Natural killer cell (primary cell): ENCODE data around the gene ATG101. TPM values are rescaled to one million over a fixed set of nuclear protein-coding genes. Genes with fewer than 3 reads are reported as not detected.
A peak's percentile ranks its signal among the peaks of the same experiment; 100 is the strongest.

ENCODE experiments used
- ATAC-seq, 3 donors: fragments of 150-1000 bp in 2 of 3; fragments of 200-7000 bp in 1 of 3; cut with Tn5 transposase; 1 replicate in 1 of 3; 2 replicates in 2 of 3; pipeline ENCODE4 v1.10.0; 2021; ENCODE audit warnings: mild to moderate bottlenecking in 2 of 3, moderate library complexity in 2 of 3
- DNase-seq, 2 donors: peaks; one replicate each; pipeline versions ENCODE4 v3.0.0 to v3.0.0-alpha.2; 2013 to 2021; ENCODE audit warnings: mixed read lengths in 1 of 2
- H3K27ac ChIP-seq: one replicate; pipeline ENCODE4 v1.5.1; 2013; ENCODE audit warnings: mild to moderate bottlenecking, low read length
- H3K27me3 ChIP-seq: one replicate; pipeline ENCODE4 v1.6.1; 2013; ENCODE audit warnings: low read length; ENCODE audit not compliant: control insufficient read depth, insufficient read depth
- H3K36me3 ChIP-seq: one replicate; pipeline ENCODE4 v1.6.1; 2013; ENCODE audit warnings: low read length; ENCODE audit not compliant: control insufficient read depth, insufficient read depth
- H3K4me1 ChIP-seq: one replicate; pipeline ENCODE4 v1.6.1; 2013; ENCODE audit warnings: low read length; ENCODE audit not compliant: control insufficient read depth, insufficient read depth
- H3K4me3 ChIP-seq: one replicate; pipeline ENCODE4 v1.5.1; 2013; ENCODE audit warnings: low read length
- H3K9me3 ChIP-seq: one replicate; pipeline ENCODE4 v1.6.1; 2013; ENCODE audit warnings: low read length; ENCODE audit not compliant: control insufficient read depth, insufficient read depth
- H3K27ac Mint-ChIP-seq, 2 donors: one replicate each; pipeline ENCODE4 v1.8.0; 2022; ENCODE audit warnings: mild to moderate bottlenecking in 2 of 2, mixed read lengths in 2 of 2, moderate library complexity in 1 of 2
- H3K27me3 Mint-ChIP-seq, 2 donors: one replicate each; pipeline ENCODE4 v1.8.0; 2022; ENCODE audit warnings: low read depth in 2 of 2, mixed read lengths in 2 of 2
- H3K36me3 Mint-ChIP-seq: one replicate; pipeline ENCODE4 v1.8.0; 2022; ENCODE audit warnings: mixed read lengths
- H3K4me1 Mint-ChIP-seq, 2 donors: one replicate each; pipeline ENCODE4 v1.8.0; 2022; ENCODE audit warnings: mixed read lengths in 2 of 2
- H3K4me3 Mint-ChIP-seq: one replicate; pipeline ENCODE4 v1.8.0; 2022; ENCODE audit warnings: mild to moderate bottlenecking, moderate library complexity, mixed read lengths
- H3K9me3 Mint-ChIP-seq, 2 donors: one replicate each; pipeline ENCODE4 v1.8.0; 2022; ENCODE audit warnings: mixed read lengths in 2 of 2
- WGBS: methylation state at CpG from one replicate; pipeline ENCODE4 v1.1.7; 2013; ENCODE audit warnings: missing lambda C conversion rate; ENCODE audit not compliant: insufficient coverage; 5-methylcytosine and 5-hydroxymethylcytosine counted together
- intact Hi-C: fragments of 100-400 bp; cut with micrococcal nuclease; formaldehyde crosslinking; loops from one replicate; pipeline ENCODE4 v1.14.2; 2022
- total RNA-seq, 4 donors: library from RNA; stranded (reverse); fragments of 120-200 nt in 1 of 4; gene quantifications; one replicate each; pipeline versions ENCODE4 v1.2.3 to v1.2.4, GENCODE V29; 2013 to 2022
- TF ChIP-seq, protein P1 (sequence below): fragments of 200-600 bp; IDR thresholded peaks from one replicate; pipeline ENCODE4 v1.8.0; 2022; ENCODE audit warnings: antibody characterized with exemption

The ATG101 gene
- total RNA-seq, 3 donors from 2014 or later (not counting 1 experiment from before 2014, with no cell fraction given) = 18.6 to 32.8 (median 23.3) TPM

DNA sequence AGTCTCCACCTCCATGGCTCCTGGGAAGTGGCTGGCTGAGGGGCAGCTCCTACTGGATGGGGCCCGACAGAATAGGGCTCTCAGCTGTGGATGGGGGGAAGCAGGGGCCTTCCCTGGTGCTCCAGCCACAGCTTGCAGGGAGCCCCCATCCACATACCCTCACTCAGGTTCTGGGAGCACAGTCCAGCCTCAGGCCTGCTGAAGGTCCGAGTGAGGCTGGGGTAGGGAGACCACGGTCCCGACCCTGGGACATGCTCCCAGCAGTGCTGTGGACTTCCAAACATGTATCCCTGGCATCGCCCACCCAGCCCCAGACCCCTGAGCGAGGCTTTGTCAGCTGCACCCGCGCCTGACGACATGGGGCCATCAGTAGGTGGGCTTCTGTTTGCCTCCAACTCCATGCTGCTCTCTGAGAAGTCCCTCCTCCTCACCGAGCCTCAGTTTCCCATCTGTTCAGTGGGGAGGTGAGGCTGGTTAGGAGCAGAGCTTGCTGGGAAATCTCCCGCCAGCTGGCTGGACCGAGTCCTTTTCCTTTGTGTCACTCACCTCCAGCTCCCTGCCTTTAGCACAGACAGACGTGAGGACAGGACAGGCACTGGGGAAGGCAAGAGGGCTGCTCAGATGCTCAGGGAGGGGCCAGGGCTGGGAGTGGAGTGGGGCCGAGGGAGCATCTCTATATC, 9.1 kb upstream of the ATG101 start:
- WGBS = 89% methylated on average over 12 of the region's 14 CpGs
- TF ChIP-seq, protein P1, sequence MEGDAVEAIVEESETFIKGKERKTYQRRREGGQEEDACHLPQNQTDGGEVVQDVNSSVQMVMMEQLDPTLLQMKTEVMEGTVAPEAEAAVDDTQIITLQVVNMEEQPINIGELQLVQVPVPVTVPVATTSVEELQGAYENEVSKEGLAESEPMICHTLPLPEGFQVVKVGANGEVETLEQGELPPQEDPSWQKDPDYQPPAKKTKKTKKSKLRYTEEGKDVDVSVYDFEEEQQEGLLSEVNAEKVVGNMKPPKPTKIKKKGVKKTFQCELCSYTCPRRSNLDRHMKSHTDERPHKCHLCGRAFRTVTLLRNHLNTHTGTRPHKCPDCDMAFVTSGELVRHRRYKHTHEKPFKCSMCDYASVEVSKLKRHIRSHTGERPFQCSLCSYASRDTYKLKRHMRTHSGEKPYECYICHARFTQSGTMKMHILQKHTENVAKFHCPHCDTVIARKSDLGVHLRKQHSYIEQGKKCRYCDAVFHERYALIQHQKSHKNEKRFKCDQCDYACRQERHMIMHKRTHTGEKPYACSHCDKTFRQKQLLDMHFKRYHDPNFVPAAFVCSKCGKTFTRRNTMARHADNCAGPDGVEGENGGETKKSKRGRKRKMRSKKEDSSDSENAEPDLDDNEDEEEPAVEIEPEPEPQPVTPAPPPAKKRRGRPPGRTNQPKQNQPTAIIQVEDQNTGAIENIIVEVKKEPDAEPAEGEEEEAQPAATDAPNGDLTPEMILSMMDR = no peak

DNA sequence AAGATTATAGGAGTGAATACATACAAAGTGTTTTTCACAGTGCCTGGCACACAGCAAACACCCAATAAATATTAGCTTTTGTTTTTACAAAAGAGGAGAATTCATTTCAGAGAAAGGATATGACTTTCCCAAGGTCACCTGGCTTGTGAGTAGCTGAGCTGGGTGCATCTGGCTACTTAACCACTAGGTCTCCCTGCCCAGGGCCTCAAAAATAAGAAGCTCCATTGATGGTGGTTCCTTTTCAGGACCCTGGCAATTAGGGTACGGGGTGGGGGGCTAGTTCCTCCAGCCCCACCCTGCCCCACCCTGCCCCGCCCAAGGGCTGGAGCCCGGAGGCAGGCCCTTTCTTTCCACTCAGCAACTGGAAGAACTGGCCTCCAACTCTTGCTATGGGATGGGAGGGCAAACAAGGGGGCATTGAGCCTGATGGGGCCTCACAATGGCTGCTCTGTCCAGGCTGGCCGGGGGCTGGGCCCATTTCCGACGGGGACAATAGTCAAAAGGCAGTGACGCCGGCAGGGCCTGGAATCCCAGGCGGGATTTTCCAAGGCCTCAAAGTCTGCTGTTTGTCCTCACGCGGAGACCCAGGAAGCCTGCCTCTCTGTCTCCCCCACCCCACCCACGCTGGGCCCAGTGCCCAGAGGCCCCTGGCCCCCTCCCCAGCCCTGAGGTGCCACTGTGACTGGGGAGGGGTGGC, 8.2 kb upstream of the ATG101 start:
- Mint-ChIP-seq H3K27ac (no peak overlapping the region), H3K4me1 (no peaks in the 10 kb centered on the region), H3K9me3 (no peaks in the 10 kb centered on the region), H3K4me3 (no peak overlapping the region), H3K36me3 (no peaks in the 10 kb centered on the region), H3K27me3 (peaks cover 0 to 8% of the 10 kb centered on the region in 2 donors)
- H3K4me3 ChIP-seq = no peak overlapping the region
- DNase-seq (no peak), ATAC-seq (no peak)
- no peaks in the 10 kb centered on the region for H3K27me3 ChIP-seq
- intact Hi-C loops = no loop called here
- H3K4me1 ChIP-seq = no peaks in the 10 kb centered on the region
- H3K36me3 ChIP-seq = no peaks in the 10 kb centered on the region
- H3K27ac ChIP-seq = no peak overlapping the region
- WGBS = 91% methylated on average over 9 of the region's 12 CpGs
- TF ChIP-seq, protein P1 = no peak
- H3K9me3 ChIP-seq = no peaks in the 10 kb centered on the region

More for the DNA sequence above, 9.1 kb upstream of the ATG101 start:
- ATAC-seq (peak in 1 of 3 donors; percentile 14), DNase-seq (no peak)
- H3K27me3 Mint-ChIP-seq = peaks cover 0 to 5% of the 10 kb centered on the region in 2 donors
- H3K4me3 ChIP-seq = no peak overlapping the region
- no peaks in the 10 kb centered on the region for H3K36me3 Mint-ChIP-seq
- no peak overlapping the region for H3K27ac ChIP-seq
- H3K27ac Mint-ChIP-seq = no peak overlapping the region
- no peaks in the 10 kb centered on the region for H3K36me3 ChIP-seq
- intact Hi-C loops = no loop called here
- H3K9me3 Mint-ChIP-seq = no peaks in the 10 kb centered on the region
- no peaks in the 10 kb centered on the region for H3K27me3 ChIP-seq
- no peaks in the 10 kb centered on the region for H3K4me1 Mint-ChIP-seq
- H3K9me3 ChIP-seq = no peaks in the 10 kb centered on the region
- H3K4me1 ChIP-seq = no peaks in the 10 kb centered on the region
- H3K4me3 Mint-ChIP-seq = no peak overlapping the region

DNA sequence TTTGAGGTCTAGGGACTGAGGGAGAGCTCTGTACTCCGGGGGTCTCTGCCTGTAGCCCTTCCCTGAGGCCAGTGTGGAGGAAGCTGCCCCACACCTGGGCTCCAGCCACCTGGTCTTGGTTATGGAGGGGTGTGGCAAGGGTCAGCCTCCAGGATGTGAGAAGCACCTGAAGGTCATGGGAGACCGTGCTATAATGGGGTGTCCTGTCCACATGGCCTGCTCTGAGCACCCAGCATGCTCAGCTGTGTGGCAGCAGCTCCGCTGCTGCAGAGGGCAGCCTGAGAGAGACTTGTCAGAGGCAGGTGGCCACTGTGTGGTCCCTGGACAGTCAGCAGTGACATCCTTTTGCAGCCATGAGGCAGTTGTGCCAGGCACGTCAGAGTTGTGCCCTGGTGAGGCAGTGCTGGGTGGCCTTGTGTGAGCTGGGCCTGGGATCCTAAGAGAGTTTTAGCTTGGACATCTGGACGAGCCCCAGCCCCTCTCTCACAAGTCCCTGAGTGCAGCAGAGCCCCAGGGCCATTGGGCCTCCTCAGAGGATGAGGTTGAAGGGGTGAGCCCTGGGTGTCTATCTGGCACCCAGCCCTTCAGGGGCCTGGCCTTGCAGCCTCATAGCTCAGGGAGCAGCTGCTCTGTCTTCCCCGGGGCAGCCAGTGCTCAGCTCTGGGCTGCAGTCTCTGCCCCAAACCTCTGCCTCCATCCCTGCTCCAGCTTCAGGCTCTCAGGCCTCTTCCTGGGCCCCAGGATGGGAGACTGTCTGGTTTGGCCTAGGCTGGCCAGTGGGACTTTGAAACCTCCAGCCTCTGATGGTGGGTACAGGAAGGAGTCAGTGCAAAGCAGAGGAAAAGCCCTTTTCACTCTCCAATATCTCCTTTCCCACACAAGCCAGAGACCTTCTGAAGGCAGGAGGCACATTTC, 7.4 kb upstream of the ATG101 start:
- WGBS = 80% methylated on average over 6 of the region's 6 CpGs
- ATAC-seq = no peak
- intact Hi-C loops = no loop called here
- Mint-ChIP-seq H3K9me3 (no peaks in the 10 kb centered on the region), H3K36me3 (no peaks in the 10 kb centered on the region), H3K4me3 (no peak overlapping the region), H3K27me3 (peaks cover 0 to 13% of the 10 kb centered on the region in 2 donors), H3K4me1 (no peaks in the 10 kb centered on the region), H3K27ac (no peak overlapping the region)
- no peaks in the 10 kb centered on the region for H3K27me3 ChIP-seq
- H3K9me3 ChIP-seq = no peaks in the 10 kb centered on the region
- no peak for DNase-seq
- no peaks in the 10 kb centered on the region for H3K4me1 ChIP-seq
- no peaks in the 10 kb centered on the region for H3K36me3 ChIP-seq
- no peak overlapping the region for H3K27ac ChIP-seq
- TF ChIP-seq, protein P1 = no peak
- no peak overlapping the region for H3K4me3 ChIP-seq
